HL-60/S4 treated with retinoic acid at 250 ng/mL for 4 days and 3 days (cell line): Measurements from ENCODE around the gene ABR.

Experiments used
- in situ Hi-C: fragments of 300-500 bp; cut with MboI; formaldehyde crosslinking; loops from 2 replicates; pipeline ENCODE4 v1.7.0; 2022; ENCODE audit warnings: low sequenced_read_pairs

Gene ABR

GRCh38 chr17:1036171-1036844 lies 143.5 kb downstream of the ABR start:
- in situ Hi-C loops = no loop called here

GRCh38 chr17:1035546-1036170 lies 144.1 kb downstream of the ABR start:
- in situ Hi-C loops = no loop called here

GRCh38 chr17:1034652-1035210 lies 145.1 kb downstream of the ABR start:
- in situ Hi-C loops = no loop called here

GRCh38 chr17:1033503-1033902 lies 146.3 kb downstream of the ABR start:
- in situ Hi-C loops = no loop called here

GRCh38 chr17:1032391-1032790 lies 147.4 kb downstream of the ABR start:
- in situ Hi-C loops = no loop called here

GRCh38 chr17:1031711-1032110 lies 148.1 kb downstream of the ABR start:
- in situ Hi-C loops = no loop called here

- in situ Hi-C loops = no loop called here
Measured at GRCh38 chr17:1030684-1031532, 148.9 kb downstream of the ABR start.

GRCh38 chr17:1029922-1030644 lies 149.7 kb downstream of the ABR start:
- in situ Hi-C loops = no loop called here

- in situ Hi-C loops = no loop called here
Measured at GRCh38 chr17:1029196-1029921, 150.4 kb downstream of the ABR start.

- in situ Hi-C loops = no loop called here
Measured at GRCh38 chr17:1027044-1027443, 152.7 kb downstream of the ABR start.

- in situ Hi-C loops = no loop called here
Measured at GRCh38 chr17:1026599-1026975, 153.2 kb downstream of the ABR start.

- in situ Hi-C loops = no loop called here
Measured at GRCh38 chr17:1025733-1026598, 153.8 kb downstream of the ABR start.

GRCh38 chr17:1024076-1024475 lies 155.7 kb downstream of the ABR start:
- in situ Hi-C loops = no loop called here

GRCh38 chr17:1022278-1023024 lies 157.3 kb downstream of the ABR start:
- in situ Hi-C loops = no loop called here

GRCh38 chr17:1021147-1021546 lies 158.6 kb downstream of the ABR start:
- in situ Hi-C loops = no loop called here

- in situ Hi-C loops = no loop called here
Measured at GRCh38 chr17:1019451-1019850, 160.3 kb downstream of the ABR start.

GRCh38 chr17:1018547-1018946 lies 161.2 kb downstream of the ABR start:
- in situ Hi-C loops = no loop called here

GRCh38 chr17:1013729-1014090 lies 166.1 kb downstream of the ABR start:
- in situ Hi-C loops = no loop called here
